ENCODE measurements around the gene NPW.
A peak's percentile ranks its signal among the peaks of the same experiment; 100 is the strongest.

NPW gene

DNA sequence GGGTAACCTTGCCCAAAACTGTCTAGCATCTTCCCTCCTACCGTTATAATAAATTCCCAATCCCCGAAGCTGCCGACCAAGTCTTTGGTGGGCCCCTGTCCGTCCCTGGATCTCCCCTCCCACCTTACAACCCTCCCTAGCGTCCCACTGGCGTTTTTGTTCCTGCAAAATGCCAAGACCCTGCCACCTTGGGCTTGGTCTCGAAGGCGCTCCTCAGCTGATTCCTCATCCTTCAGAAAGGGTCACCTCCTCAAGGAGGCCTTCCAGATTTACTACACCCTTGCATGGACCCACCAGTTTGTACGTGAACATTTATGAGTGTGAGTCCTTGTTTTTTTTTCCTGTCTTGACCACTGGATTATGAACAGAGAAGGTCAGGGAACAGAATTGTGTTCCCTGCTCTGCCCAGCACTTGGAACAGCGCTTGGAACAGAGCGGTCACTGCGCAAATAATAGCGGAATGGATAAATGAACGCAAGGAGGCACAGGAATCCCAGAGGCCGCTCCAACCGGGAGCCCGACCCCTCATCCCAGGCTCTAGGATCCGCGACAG is 36.5 kb upstream of the NPW start:
- ChIA-PET POLR2A (interaction anchor here (0.8 to 3.2 kb wide), 4 partner anchors 11 to 172 kb away, joined by 3 to 21 read pairs (median 4); partner anchors contain the start of genes RPS2, TBL3 and TRAF7), CTCF (interaction anchor here (1.0 to 3.0 kb wide), 4 partner anchors 10 to 168 kb away, joined by 3 to 10 read pairs (median 3); no protein-coding TSS in a partner anchor)
- TF ChIP-seq, protein P1, sequence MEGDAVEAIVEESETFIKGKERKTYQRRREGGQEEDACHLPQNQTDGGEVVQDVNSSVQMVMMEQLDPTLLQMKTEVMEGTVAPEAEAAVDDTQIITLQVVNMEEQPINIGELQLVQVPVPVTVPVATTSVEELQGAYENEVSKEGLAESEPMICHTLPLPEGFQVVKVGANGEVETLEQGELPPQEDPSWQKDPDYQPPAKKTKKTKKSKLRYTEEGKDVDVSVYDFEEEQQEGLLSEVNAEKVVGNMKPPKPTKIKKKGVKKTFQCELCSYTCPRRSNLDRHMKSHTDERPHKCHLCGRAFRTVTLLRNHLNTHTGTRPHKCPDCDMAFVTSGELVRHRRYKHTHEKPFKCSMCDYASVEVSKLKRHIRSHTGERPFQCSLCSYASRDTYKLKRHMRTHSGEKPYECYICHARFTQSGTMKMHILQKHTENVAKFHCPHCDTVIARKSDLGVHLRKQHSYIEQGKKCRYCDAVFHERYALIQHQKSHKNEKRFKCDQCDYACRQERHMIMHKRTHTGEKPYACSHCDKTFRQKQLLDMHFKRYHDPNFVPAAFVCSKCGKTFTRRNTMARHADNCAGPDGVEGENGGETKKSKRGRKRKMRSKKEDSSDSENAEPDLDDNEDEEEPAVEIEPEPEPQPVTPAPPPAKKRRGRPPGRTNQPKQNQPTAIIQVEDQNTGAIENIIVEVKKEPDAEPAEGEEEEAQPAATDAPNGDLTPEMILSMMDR (IDR thresholded peaks at IDR 0.05; ENCODE audit: control extremely low read depth, extremely low read depth, low read depth, missing control alignments) = no peak
- no peak for DNase-seq (ENCODE audit: extremely low spot score)

DNA sequence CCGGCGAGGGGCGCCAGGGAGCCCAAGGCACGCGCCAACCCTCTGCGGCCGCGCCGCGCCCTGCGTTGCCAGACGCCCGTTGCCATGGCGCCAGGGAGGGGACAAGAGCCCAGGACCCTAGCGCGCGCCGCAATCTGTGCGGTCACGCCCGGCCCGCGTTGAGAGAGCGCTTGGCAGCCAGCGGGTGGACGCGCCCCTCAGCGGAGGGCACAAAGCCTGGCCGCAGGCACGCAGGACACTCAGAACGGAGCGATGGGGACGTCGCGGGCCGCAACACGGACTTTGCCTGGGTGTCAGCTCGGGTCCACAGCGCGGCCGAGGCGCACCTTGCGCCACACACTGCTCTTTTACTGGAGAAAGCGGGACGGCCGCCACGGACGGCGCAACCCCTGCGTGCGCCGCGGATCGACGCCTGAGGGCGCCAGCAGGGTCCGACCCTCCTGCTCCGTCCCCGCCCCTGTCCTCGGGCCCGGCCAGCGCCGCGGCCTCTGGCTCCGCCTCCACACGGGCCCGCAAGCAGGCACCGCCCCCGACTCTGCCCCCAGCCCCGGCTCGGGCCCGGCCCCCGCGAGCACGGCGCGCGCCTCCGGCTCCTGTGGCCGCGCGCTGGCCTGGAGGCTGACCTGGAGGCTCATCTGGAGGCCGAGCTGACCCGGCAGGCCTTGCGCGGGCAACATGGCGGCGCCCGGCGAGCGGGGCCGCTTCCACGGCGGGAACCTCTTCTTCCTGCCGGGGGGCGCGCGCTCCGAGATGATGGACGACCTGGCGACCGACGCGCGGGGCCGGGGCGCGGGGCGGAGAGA is 35.8 kb upstream of the NPW start, which contains the start of gene GFER:
GFER (plus strand) TSS at position 650 of the 803 bp plus-strand sequence; CDS start at position 676, 26 bp downstream.
- POLR2A ChIA-PET = interaction anchor here (0.6 to 3.2 kb wide), 3 partner anchors 19 to 172 kb away, joined by 4 to 21 read pairs (median 9); partner anchors contain the start of genes RPS2 and TRAF7
- CTCF ChIA-PET = interaction anchor here (0.8 to 5.5 kb wide), 6 partner anchors 11 to 168 kb away, joined by 3 to 30 read pairs (median 4); no protein-coding TSS in a partner anchor
- TF ChIP-seq, protein P1 (IDR thresholded peaks at IDR 0.05; ENCODE audit: control extremely low read depth, extremely low read depth, low read depth, missing control alignments) = peak; percentile 68

DNA sequence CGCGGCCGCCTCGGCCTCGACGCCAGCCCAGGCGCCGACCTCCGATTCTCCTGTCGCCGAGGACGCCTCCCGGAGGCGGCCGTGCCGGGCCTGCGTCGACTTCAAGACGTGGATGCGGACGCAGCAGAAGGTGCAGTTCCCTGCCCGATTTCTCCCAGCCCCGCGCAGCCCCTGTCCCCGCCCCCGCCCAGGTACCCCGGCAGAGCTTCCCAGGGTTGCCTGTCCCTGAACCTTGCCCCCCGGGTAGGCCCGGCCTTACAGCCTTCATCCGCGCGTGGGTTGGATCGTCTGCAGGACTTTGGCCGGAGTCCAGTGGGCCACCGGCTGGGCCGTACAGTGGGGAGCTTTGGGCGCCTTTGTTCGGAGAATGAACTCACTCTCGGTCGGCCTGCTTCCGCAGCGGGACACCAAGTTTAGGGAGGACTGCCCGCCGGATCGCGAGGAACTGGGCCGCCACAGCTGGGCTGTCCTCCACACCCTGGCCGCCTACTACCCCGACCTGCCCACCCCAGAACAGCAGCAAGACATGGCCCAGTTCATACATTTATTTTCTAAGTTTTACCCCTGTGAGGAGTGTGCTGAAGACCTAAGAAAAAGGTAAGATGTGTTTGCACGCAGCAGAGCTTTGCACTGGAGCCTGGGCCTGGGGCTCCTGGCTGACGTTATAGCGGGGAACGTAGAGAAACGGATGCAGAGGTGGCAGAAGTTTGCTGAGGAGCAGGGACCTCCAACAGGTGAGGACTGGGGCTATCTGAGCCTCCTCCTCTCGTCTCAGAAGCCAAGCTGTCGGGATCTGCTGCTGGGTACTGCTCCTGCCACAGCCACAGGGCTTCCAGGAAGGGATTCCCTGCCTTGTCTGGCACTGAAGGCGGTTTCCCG is 35.0 kb upstream of the NPW start:
- no peak for DNase-seq (ENCODE audit: extremely low spot score)
- TF ChIP-seq, protein P1 (IDR thresholded peaks at IDR 0.05; ENCODE audit: control extremely low read depth, extremely low read depth, low read depth, missing control alignments) = no peak
- ChIA-PET POLR2A (interaction anchor here (0.6 to 2.6 kb wide), 2 partner anchors 19 to 171 kb away, joined by 4 to 9 read pairs; partner anchors contain the start of genes RPS2 and TRAF7), CTCF (interaction anchor here (0.8 to 5.5 kb wide), 4 partner anchors 19 to 167 kb away, joined by 3 to 30 read pairs (median 4); no protein-coding TSS in a partner anchor)

More for the DNA sequence above, 35.8 kb upstream of the NPW start, which contains the start of gene GFER:
- DNase-seq (ENCODE audit: extremely low spot score) = peak; percentile 97

DNA sequence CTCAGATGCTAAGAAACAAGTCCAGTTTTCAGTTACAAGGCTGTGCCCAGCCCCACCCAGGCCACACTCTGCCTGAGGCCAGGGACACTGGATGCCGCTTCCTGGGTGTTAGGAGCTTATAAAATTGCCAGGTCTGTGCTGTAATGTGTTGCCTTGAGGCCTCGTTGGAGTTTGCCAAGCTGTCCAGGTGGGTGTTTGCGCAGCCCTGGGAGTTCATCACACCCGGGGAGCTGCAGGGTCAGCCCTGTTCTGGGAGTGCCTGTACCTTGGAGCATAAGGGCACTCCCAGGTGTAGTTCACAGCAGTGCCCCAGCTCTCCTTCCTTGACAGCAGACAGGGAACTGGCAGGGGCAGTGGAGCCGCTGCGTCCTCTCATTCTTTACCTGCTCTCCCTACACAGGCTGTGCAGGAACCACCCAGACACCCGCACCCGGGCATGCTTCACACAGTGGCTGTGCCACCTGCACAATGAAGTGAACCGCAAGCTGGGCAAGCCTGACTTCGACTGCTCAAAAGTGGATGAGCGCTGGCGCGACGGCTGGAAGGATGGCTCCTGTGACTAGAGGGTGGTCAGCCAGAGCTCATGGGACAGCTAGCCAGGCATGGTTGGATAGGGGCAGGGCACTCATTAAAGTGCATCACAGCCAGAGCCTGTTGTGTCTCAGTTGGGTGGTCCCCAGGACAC is 34.0 kb upstream of the NPW start:
- POLR2A ChIA-PET = interaction anchor here (1.2 to 2.6 kb wide), 2 partner anchors 20 to 25 kb away, joined by 4 to 9 read pairs; partner anchors contain the start of gene RPS2
- CTCF ChIA-PET = interaction anchor here (5.5 kb wide), 1 partner anchor 18 kb away, joined by 30 read pairs; no protein-coding TSS in a partner anchor
- TF ChIP-seq, protein P1 (IDR thresholded peaks at IDR 0.05; ENCODE audit: control extremely low read depth, extremely low read depth, low read depth, missing control alignments) = no peak
- DNase-seq (ENCODE audit: extremely low spot score) = no peak

DNA sequence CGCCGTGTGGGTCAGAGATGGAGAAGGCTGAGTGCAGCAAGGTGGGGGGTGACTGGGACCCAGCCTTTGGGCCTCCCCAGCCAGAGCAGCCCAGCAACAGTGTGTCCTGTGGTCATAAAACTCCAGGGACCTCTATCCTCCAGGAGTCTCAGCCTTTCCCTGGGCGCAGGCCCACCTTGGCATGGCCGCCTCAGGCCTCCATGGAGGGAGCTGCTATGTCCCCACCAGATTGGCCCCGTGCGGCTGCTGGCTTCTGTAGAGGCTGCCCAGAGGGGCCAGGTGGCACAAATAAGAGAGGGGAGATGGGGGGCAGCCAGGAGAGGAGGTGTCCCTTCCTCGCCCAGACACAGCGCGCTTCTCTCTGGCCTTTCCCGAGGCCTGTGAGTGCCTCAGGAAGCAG is 32.4 kb upstream of the NPW start:
- ChIA-PET POLR2A (interaction anchor here (1.4 to 1.8 kb wide), 2 partner anchors 22 to 168 kb away, joined by 4 to 5 read pairs; partner anchors contain the start of genes RPS2 and TRAF7), CTCF (interaction anchor here (5.5 kb wide), 1 partner anchor 17 kb away, joined by 30 read pairs; no protein-coding TSS in a partner anchor)
- no peak for DNase-seq (ENCODE audit: extremely low spot score)
- TF ChIP-seq, protein P1 (IDR thresholded peaks at IDR 0.05; ENCODE audit: control extremely low read depth, extremely low read depth, low read depth, missing control alignments) = no peak
